Esophagus squamous epithelium (tissue), 4 donors: ENCODE measurements around the gene FCHSD2.

Experiments used
- POLR2A ChIP-seq, 4 donors: fragments of 450-650 bp; IDR thresholded peaks; one replicate each; pipeline ENCODE4 v1.6.1; 2017; ENCODE audit warnings: antibody characterized with exemption in 4 of 4, mild to moderate bottlenecking in 4 of 4, moderate library complexity in 3 of 4
- TF ChIP-seq, protein P1 (sequence below), 6 experiments: fragments of 450-650 bp in 4 of 6; fragments of 200-600 bp in 2 of 6; sonication (generic) in 2 of 6; IDR thresholded peaks; one replicate each; pipeline ENCODE4 v1.5.1; 2016 to 2019; ENCODE audit warnings: antibody characterized with exemption in 6 of 6, mild to moderate bottlenecking in 4 of 6, moderate library complexity in 4 of 6

DNA sequence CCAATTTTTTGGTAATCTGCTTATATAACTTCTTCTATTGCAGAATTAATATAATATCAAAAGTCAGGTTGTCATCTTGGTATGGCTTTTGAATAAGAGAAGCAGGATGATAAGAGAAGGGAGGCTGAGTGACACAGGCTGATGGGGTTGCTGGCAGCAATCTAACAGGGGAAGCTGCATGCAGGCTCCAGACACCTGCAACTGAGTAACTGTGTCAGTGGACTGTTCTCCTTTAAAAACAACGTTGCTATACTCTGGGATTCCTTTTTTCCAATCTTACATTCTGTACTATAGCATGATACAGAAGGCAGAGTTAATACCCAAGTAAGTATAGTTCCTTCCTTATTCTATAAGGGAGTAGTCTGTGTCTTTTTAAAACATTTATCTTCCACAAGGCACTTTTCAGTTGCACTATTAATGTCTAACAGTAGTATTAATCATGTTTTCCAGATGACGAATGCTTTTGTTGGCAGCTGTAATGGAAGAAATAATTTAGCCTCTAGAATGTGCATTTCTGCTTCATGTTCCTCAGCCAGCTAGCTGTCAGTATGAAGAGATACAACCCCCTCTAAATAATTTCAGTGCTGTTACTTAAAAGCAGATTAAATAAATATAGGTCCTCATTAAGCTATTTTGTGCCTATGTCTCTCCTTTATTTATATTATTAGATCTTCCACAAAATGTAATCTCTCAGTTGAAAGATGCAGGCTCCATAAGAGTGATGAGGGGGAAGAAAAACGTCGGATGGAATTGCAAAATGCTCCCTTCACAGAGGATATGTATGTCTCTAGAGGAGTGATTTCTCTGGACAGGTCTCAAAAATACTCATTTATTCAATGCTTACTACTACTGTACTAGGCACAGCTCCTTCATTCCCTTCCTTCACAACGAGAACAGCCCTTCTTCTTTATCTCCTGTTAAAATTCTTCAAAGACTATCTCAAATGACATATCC, 277.1 kb downstream of the FCHSD2 start:
- TF ChIP-seq, protein P1, sequence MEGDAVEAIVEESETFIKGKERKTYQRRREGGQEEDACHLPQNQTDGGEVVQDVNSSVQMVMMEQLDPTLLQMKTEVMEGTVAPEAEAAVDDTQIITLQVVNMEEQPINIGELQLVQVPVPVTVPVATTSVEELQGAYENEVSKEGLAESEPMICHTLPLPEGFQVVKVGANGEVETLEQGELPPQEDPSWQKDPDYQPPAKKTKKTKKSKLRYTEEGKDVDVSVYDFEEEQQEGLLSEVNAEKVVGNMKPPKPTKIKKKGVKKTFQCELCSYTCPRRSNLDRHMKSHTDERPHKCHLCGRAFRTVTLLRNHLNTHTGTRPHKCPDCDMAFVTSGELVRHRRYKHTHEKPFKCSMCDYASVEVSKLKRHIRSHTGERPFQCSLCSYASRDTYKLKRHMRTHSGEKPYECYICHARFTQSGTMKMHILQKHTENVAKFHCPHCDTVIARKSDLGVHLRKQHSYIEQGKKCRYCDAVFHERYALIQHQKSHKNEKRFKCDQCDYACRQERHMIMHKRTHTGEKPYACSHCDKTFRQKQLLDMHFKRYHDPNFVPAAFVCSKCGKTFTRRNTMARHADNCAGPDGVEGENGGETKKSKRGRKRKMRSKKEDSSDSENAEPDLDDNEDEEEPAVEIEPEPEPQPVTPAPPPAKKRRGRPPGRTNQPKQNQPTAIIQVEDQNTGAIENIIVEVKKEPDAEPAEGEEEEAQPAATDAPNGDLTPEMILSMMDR (IDR thresholded peaks at IDR 0.05), result no peak
- TF ChIP-seq POLR2A (IDR thresholded peaks at IDR 0.05), result no peak
